Smooth muscle cell (in vitro differentiated cells): ENCODE measurements around the gene LDLRAD3. TPM values are rescaled to one million over a fixed set of nuclear protein-coding genes. Genes with fewer than 3 reads are reported as not detected.
A peak's percentile ranks its signal among the peaks of the same experiment; 100 is the strongest.

Source experiments
- DNase-seq: peaks from one replicate; lab custom pipeline; 2025; ENCODE audit not compliant: unreplicated experiment; lab: John Stamatoyannopoulos, UW
- H2AFZ ChIP-seq: fragments of 200-600 bp; sonication (generic); 2 replicates; pipeline ENCODE4 v1.6.0; 2016; ENCODE audit warnings: antibody characterized with exemption, low read depth, mild to moderate bottlenecking
- H3F3A ChIP-seq: fragments of 200-600 bp; sonication (generic); 2 replicates; pipeline ENCODE4 v1.6.0; 2017; ENCODE audit warnings: antibody characterized with exemption, low read depth
- H3K27ac ChIP-seq: fragments of 200-600 bp; sonication (generic); 2 replicates; pipeline ENCODE4 v1.5.1; 2016; ENCODE audit warnings: low read depth, mild to moderate bottlenecking
- H3K27me3 ChIP-seq: fragments of 200-600 bp; sonication (generic); 2 replicates; pipeline ENCODE4 v1.6.1; 2016; ENCODE audit warnings: low read depth, mild to moderate bottlenecking
- H3K36me3 ChIP-seq: fragments of 200-600 bp; sonication (generic); 2 replicates; pipeline ENCODE4 v1.5.1; 2016; ENCODE audit warnings: low read depth
- H3K4me1 ChIP-seq: fragments of 200-600 bp; sonication (generic); 2 replicates; pipeline ENCODE4 v1.5.1; 2016; ENCODE audit warnings: low read depth
- H3K4me2 ChIP-seq: fragments of 200-600 bp; sonication (generic); 2 replicates; pipeline ENCODE4 v1.6.0; 2016; ENCODE audit warnings: mild to moderate bottlenecking
- H3K4me3 ChIP-seq: fragments of 200-600 bp; sonication (generic); 2 replicates; pipeline ENCODE4 v1.5.1; 2016; ENCODE audit warnings: mild to moderate bottlenecking
- H3K79me2 ChIP-seq: fragments of 200-600 bp; sonication (generic); 2 replicates; pipeline ENCODE4 v1.6.0; 2016; ENCODE audit warnings: low read depth, mild to moderate bottlenecking
- H3K9ac ChIP-seq: fragments of 200-600 bp; sonication (generic); 2 replicates; pipeline ENCODE4 v1.6.0; 2016; ENCODE audit warnings: low read depth
- H3K9me3 ChIP-seq: fragments of 200-600 bp; sonication (generic); replicated peaks from 2 replicates; pipeline ENCODE4 v1.5.1; 2016; ENCODE audit warnings: low read depth
- H4K20me1 ChIP-seq: fragments of 200-600 bp; sonication (generic); 2 replicates; pipeline ENCODE4 v1.6.0; 2016; ENCODE audit warnings: low read depth
- CTCF ChIP-seq: fragments of 200-600 bp; sonication (generic); IDR thresholded peaks from 2 replicates; pipeline ENCODE4 v1.5.1; 2017; ENCODE audit warnings: borderline replicate concordance, mild to moderate bottlenecking, antibody characterized with exemption; ENCODE audit not compliant: insufficient read depth, poor library complexity, severe bottlenecking
- WGBS: methylation state at CpG from one replicate; pipeline ENCODE4 v1.1.7; 2016; ENCODE audit warnings: low lambda C conversion rate; 5-methylcytosine and 5-hydroxymethylcytosine counted together
- polyA plus RNA-seq: library from polyadenylated mRNA; unstranded; fragments of >200 nt; fragmentation: Nextera tagmentation; extraction: Ambion mirVana; gene quantifications from 2 replicates; pipeline ENCODE4 v1.2.1, GENCODE V29; 2016
- total RNA-seq: library from RNA; depleted of rRNA; stranded (reverse); fragments of >200 nt; gene quantifications from 2 replicates; pipeline ENCODE4 v1.2.3, GENCODE V29; 2014

The LDLRAD3 gene
- total and polyA plus RNA-seq, 2 experiments from 2014 or later, result 6.1 to 10.0 TPM

- 40% methylated on average over 8 of the region's 8 CpGs for WGBS
- TF ChIP-seq CTCF, result no peak
- no peaks in the 10 kb centered on the region for H3K9me3 ChIP-seq
Measured at GRCh38 chr11:36007127-36007655, 63.3 kb downstream of the LDLRAD3 start.

GRCh38 chr11:36008584-36008983 lies 64.7 kb downstream of the LDLRAD3 start:
- H4K20me1 ChIP-seq, result peaks cover 37% of the 10 kb centered on the region
- no peak overlapping the region for H3K4me3 ChIP-seq
- H3K4me1 ChIP-seq, result peaks cover 21% of the 10 kb centered on the region
- no peak overlapping the region for H3K9ac ChIP-seq
- DNase-seq, result no peak
- H3F3A ChIP-seq, result peaks cover 3% of the 10 kb centered on the region
- H3K27ac ChIP-seq, result no peak overlapping the region
- H3K27me3 ChIP-seq, result no peaks in the 10 kb centered on the region
- H3K9me3 ChIP-seq, result no peaks in the 10 kb centered on the region
- no peaks in the 10 kb centered on the region for H3K36me3 ChIP-seq
- H3K79me2 ChIP-seq, result no peaks in the 10 kb centered on the region
- WGBS, result 98% methylated on average over 3 of the region's 3 CpGs
- no peak for TF ChIP-seq CTCF
- no peak overlapping the region for H3K4me2 ChIP-seq
- H2AFZ ChIP-seq, result no peak overlapping the region

More at GRCh38 chr11:36007127-36007655, 63.3 kb downstream of the LDLRAD3 start:
- no peak overlapping the region for H3K27ac ChIP-seq
- no peak for DNase-seq
- peaks cover 37% of the 10 kb centered on the region for H4K20me1 ChIP-seq
- H3K4me3 ChIP-seq, result no peak overlapping the region
- H3K4me2 ChIP-seq, result peak overlapping the region; percentile 53
- no peak overlapping the region for H3K9ac ChIP-seq
- no peaks in the 10 kb centered on the region for H3K79me2 ChIP-seq
- peaks cover 32% of the 10 kb centered on the region for H3K4me1 ChIP-seq
- no peaks in the 10 kb centered on the region for H3K36me3 ChIP-seq
- no peak overlapping the region for H2AFZ ChIP-seq
- H3F3A ChIP-seq, result peaks cover 3% of the 10 kb centered on the region
- no peaks in the 10 kb centered on the region for H3K27me3 ChIP-seq

- peaks cover 7% of the 10 kb centered on the region for H3K79me2 ChIP-seq
- no peaks in the 10 kb centered on the region for H3K36me3 ChIP-seq
- DNase-seq, result no peak
- WGBS, result 58% methylated on average over 4 of the region's 4 CpGs
- TF ChIP-seq CTCF, result no peak
- no peak overlapping the region for H3K27ac ChIP-seq
- no peaks in the 10 kb centered on the region for H3K27me3 ChIP-seq
- no peaks in the 10 kb centered on the region for H3K9me3 ChIP-seq
- H3K4me2 ChIP-seq, result peak overlapping the region; percentile 32
- no peak overlapping the region for H3K9ac ChIP-seq
- H2AFZ ChIP-seq, result no peak overlapping the region
- peaks cover 3% of the 10 kb centered on the region for H3F3A ChIP-seq
- no peak overlapping the region for H3K4me3 ChIP-seq
- peaks cover 21% of the 10 kb centered on the region for H3K4me1 ChIP-seq
- H4K20me1 ChIP-seq, result peaks cover 44% of the 10 kb centered on the region
Measured at GRCh38 chr11:36009473-36009872, 65.6 kb downstream of the LDLRAD3 start.

GRCh38 chr11:36010010-36010740 lies 66.3 kb downstream of the LDLRAD3 start:
- 85% methylated on average over 2 of the region's 2 CpGs for WGBS
- H3K4me3 ChIP-seq, result no peak overlapping the region
- no peak overlapping the region for H3K9ac ChIP-seq
- H3K4me2 ChIP-seq, result peak overlapping the region; percentile 32
- no peak for DNase-seq
- H3K36me3 ChIP-seq, result no peaks in the 10 kb centered on the region
- H3K27ac ChIP-seq, result no peak overlapping the region
- peaks cover 21% of the 10 kb centered on the region for H3K4me1 ChIP-seq
- H3K9me3 ChIP-seq, result no peaks in the 10 kb centered on the region
- H4K20me1 ChIP-seq, result peaks cover 45% of the 10 kb centered on the region
- H3K27me3 ChIP-seq, result no peaks in the 10 kb centered on the region
- H3F3A ChIP-seq, result peaks cover 3% of the 10 kb centered on the region
- no peak overlapping the region for H2AFZ ChIP-seq
- TF ChIP-seq CTCF, result no peak
- peaks cover 8% of the 10 kb centered on the region for H3K79me2 ChIP-seq
